Gastroesophageal sphincter (tissue), 4 donors: ENCODE results near the gene CSRNP3. TPM values are rescaled to one million over a fixed set of nuclear protein-coding genes. Genes with fewer than 3 reads are reported as not detected.
"Not testable (repeated sequence)": the region's sequence is repeated elsewhere in the genome, so short reads cannot be mapped to it uniquely, and the experiment has no call there.

Source experiments
- ATAC-seq: fragments of 150-250 bp; one replicate; pipeline ENCODE4 v1.9.1; 2016; ENCODE audit warnings: mild to moderate bottlenecking, moderate library complexity
- H3K27ac ChIP-seq, 4 donors: fragments of 200-600 bp; sonication (generic) in 3 of 4; 1 replicate in 3 of 4; 2 replicates in 1 of 4; pipeline ENCODE4 v1.5.1; 2016 to 2019
- H3K27me3 ChIP-seq: fragments of 200-600 bp; sonication (generic); one replicate; pipeline ENCODE4 v1.5.1; 2019
- H3K36me3 ChIP-seq, 2 donors: fragments of 200-600 bp; sonication (generic); one replicate each; pipeline ENCODE4 v1.5.1; 2019; ENCODE audit warnings: control low read depth in 1 of 2
- H3K4me1 ChIP-seq, 3 donors: fragments of 200-600 bp; sonication (generic); 1 replicate in 2 of 3; 2 replicates in 1 of 3; pipeline ENCODE4 v1.5.1; 2016 to 2019; ENCODE audit warnings: control low read depth in 2 of 3
- H3K4me3 ChIP-seq, 2 donors: fragments of 200-600 bp; sonication (generic); one replicate each; pipeline ENCODE4 v1.5.1; 2019; ENCODE audit warnings: mild to moderate bottlenecking in 1 of 2, moderate library complexity in 1 of 2
- H3K9me3 ChIP-seq, 3 donors: fragments of 200-600 bp; sonication (generic); one replicate each; pipeline ENCODE4 v1.5.1; 2017 to 2019; ENCODE audit warnings: control low read depth in 2 of 3
- CTCF ChIP-seq, 4 experiments: fragments of 200-600 bp in 2 of 4; fragments of 450-650 bp in 2 of 4; sonication (generic) in 1 of 4; IDR thresholded peaks; one replicate each; pipeline ENCODE4 v1.5.1; 2017 to 2019; ENCODE audit warnings: antibody characterized with exemption in 4 of 4, mild to moderate bottlenecking in 2 of 4, moderate library complexity in 2 of 4
- EP300 ChIP-seq: sonication (generic); formaldehyde crosslinking; IDR thresholded peaks from one replicate; pipeline ENCODE4 v1.6.1; 2017; ENCODE audit warnings: antibody characterized with exemption, mild to moderate bottlenecking
- POLR2A ChIP-seq, 2 donors: fragments of 450-650 bp; IDR thresholded peaks; one replicate each; pipeline ENCODE4 v1.6.1; 2017; ENCODE audit warnings: antibody characterized with exemption in 2 of 2, mild to moderate bottlenecking in 2 of 2, moderate library complexity in 1 of 2
- POLR2AphosphoS5 ChIP-seq: sonication (generic); formaldehyde crosslinking; IDR thresholded peaks from one replicate; pipeline ENCODE4 v1.6.1; 2017; ENCODE audit warnings: antibody characterized with exemption
- WGBS, 2 donors: methylation state at CpG; one replicate each; pipeline ENCODE4 v1.1.5; 2018; ENCODE audit warnings: low coverage in 1 of 2; 5-methylcytosine and 5-hydroxymethylcytosine counted together
- total RNA-seq, 4 donors: library from RNA; depleted of rRNA; stranded (reverse); fragments of >200 nt; gene quantifications; one replicate each; pipeline ENCODE4 v1.1.0, GENCODE V29; 2016

Gene CSRNP3
- total RNA-seq, 4 donors from 2014 or later: 0.81 to 5.4 (median 3.1) TPM

GRCh38 chr2:165586019-165586418 is 116.5 kb downstream of the CSRNP3 start:
- H3K27ac ChIP-seq: no peak overlapping the region
- 86 to 94% methylated on average over 3 of the region's 3 CpGs for WGBS, 2 donors
- ATAC-seq: no peak
- no peak for TF ChIP-seq POLR2A (IDR thresholded peaks at IDR 0.05)
- TF ChIP-seq POLR2AphosphoS5: no peak
- no peak for TF ChIP-seq CTCF (IDR thresholded peaks at IDR 0.05)
- no peak for TF ChIP-seq EP300
- H3K27me3 ChIP-seq: no peaks in the 10 kb centered on the region
- H3K4me3 ChIP-seq: no peak overlapping the region
- H3K36me3 ChIP-seq: no peaks in the 10 kb centered on the region
- H3K4me1 ChIP-seq: peaks cover 0 to 16% (median 2%) of the 10 kb centered on the region in 3 donors
- H3K9me3 ChIP-seq: no peaks in the 10 kb centered on the region

- TF ChIP-seq EP300 (no peak), CTCF (IDR thresholded peaks at IDR 0.05) (no peak), POLR2AphosphoS5 (no peak), POLR2A (IDR thresholded peaks at IDR 0.05) (no peak)
- H3K27me3 ChIP-seq: no peaks in the 10 kb centered on the region
- no peak overlapping the region for H3K4me3 ChIP-seq
- no peaks in the 10 kb centered on the region for H3K9me3 ChIP-seq
- ATAC-seq: no peak
- peaks cover 0 to 13% (median 2%) of the 10 kb centered on the region in 3 donors for H3K4me1 ChIP-seq
- WGBS, 2 donors: 63 to 77% methylated on average over 3 to 4 of the region's 4 CpGs
- H3K27ac ChIP-seq: no peak overlapping the region
- no peaks in the 10 kb centered on the region for H3K36me3 ChIP-seq
These were observed 117.9 kb downstream of the CSRNP3 start for GRCh38 chr2:165587335-165587938.

GRCh38 chr2:165590999-165591398 is 121.5 kb downstream of the CSRNP3 start:
- peaks cover 0 to 11% of the 10 kb centered on the region in 2 donors for H3K36me3 ChIP-seq
- not testable (repeated sequence) for H3K27me3 ChIP-seq, H3K4me1 ChIP-seq, ATAC-seq, H3K27ac ChIP-seq, H3K4me3 ChIP-seq, H3K9me3 ChIP-seq

- Histone ChIP-seq H3K36me3 (peaks cover 0 to 15% of the 10 kb centered on the region in 2 donors), H3K27ac (no peak overlapping the region), H3K4me3 (no peak overlapping the region), H3K27me3 (no peaks in the 10 kb centered on the region), H3K4me1 (no peaks in the 10 kb centered on the region), H3K9me3 (no peaks in the 10 kb centered on the region)
- WGBS, 2 donors: no CpG with 5 or more reads among the region's 3 CpGs
- TF ChIP-seq EP300 (no peak), CTCF (IDR thresholded peaks at IDR 0.05) (no peak), POLR2AphosphoS5 (no peak), POLR2A (IDR thresholded peaks at IDR 0.05) (no peak)
- no peak for ATAC-seq
These were observed 123.6 kb downstream of the CSRNP3 start for GRCh38 chr2:165593081-165593480.

- H3K9me3 ChIP-seq: no peaks in the 10 kb centered on the region
- no peak overlapping the region for H3K4me3 ChIP-seq
- no peak for ATAC-seq
- no peaks in the 10 kb centered on the region for H3K27me3 ChIP-seq
- no peak overlapping the region for H3K27ac ChIP-seq
- H3K4me1 ChIP-seq: no peaks in the 10 kb centered on the region
- no peak for TF ChIP-seq POLR2A (IDR thresholded peaks at IDR 0.05)
- 83 to 92% methylated on average over 1 of the region's 1 CpG for WGBS, 2 donors
- peaks cover 0 to 15% of the 10 kb centered on the region in 2 donors for H3K36me3 ChIP-seq
These were observed 124.9 kb downstream of the CSRNP3 start for GRCh38 chr2:165594231-165594934.

- Histone ChIP-seq H3K4me1 (no peaks in the 10 kb centered on the region), H3K27me3 (no peaks in the 10 kb centered on the region), H3K4me3 (no peak overlapping the region), H3K36me3 (peaks cover 0 to 15% of the 10 kb centered on the region in 2 donors), H3K9me3 (no peaks in the 10 kb centered on the region), H3K27ac (no peak overlapping the region)
- no peak for TF ChIP-seq EP300
- no peak for TF ChIP-seq POLR2A (IDR thresholded peaks at IDR 0.05)
- no peak for TF ChIP-seq POLR2AphosphoS5
- no peak for TF ChIP-seq CTCF (IDR thresholded peaks at IDR 0.05)
- WGBS, 2 donors: 72 to 88% methylated on average over 5 to 6 of the region's 6 CpGs
- ATAC-seq: no peak
These were observed 125.4 kb downstream of the CSRNP3 start for GRCh38 chr2:165594935-165595255.
